ENCODE results near the gene TMPRSS13.

The TMPRSS13 gene

GRCh38 chr11:117907276-117908108 is 21.7 kb downstream of the TMPRSS13 start (continued):
- TF ChIP-seq ZNF518A (tag by site-specific recombination; conservative IDR thresholded peaks at IDR 0.05; ENCODE audit: low read depth) (no peak), SETDB1 (IDR thresholded peaks at IDR 0.05; ENCODE audit: insufficient read length, low read length) (no peak), KLF16 (tag by site-specific recombination; IDR thresholded peaks at IDR 0.05) (peak; percentile 77), ZNF404 (tag by site-specific recombination; IDR thresholded peaks at IDR 0.05) (no peak), ZBTB20 (tag by site-specific recombination; IDR thresholded peaks at IDR 0.05) (no peak), ZNF2 (tag by site-specific recombination; IDR thresholded peaks at IDR 0.05) (peak; percentile 31; the same call in 1 of the 2 replicates), TRIM28 (IDR thresholded peaks at IDR 0.05; ENCODE audit: borderline replicate concordance, low read length) (peak; percentile 47; the same call in 1 of the 2 replicates)

GRCh38 chr11:117906710-117907109 is 22.5 kb downstream of the TMPRSS13 start:
- Histone ChIP-seq H3K36me3 (ENCODE audit: control insufficient read depth in 2 of 2, insufficient read depth in 1 of 2, low read length in 2 of 2) (no peaks in the 10 kb centered on the region), H3K27ac (ENCODE audit: extremely low read depth, low read depth, low read length) (no peak overlapping the region), H3K4me1 (ENCODE audit: control insufficient read depth, insufficient read depth, low read length) (no peaks in the 10 kb centered on the region), H3K9me3 (ENCODE audit: control insufficient read depth, insufficient read depth, low read depth, low read length) (no peaks in the 10 kb centered on the region), H3K4me3 (ENCODE audit: low read depth, low read length) (no peak overlapping the region)
- ChIA-PET POLR2A (interaction anchor here (0.8 to 1.3 kb wide), 4 partner anchors 29 to 40 kb away, joined by 3 to 9 read pairs (median 4); partner anchors contain the start of gene FXYD6), CTCF (interaction anchor here (0.6 to 2.3 kb wide), 5 partner anchors 10 to 710 kb away, joined by 3 to 16 read pairs (median 3); no protein-coding TSS in a partner anchor)
- TF ChIP-seq PRDM1 (tag by site-specific recombination; IDR thresholded peaks at IDR 0.05) = peak; percentile 30; the same call in 1 of the 2 replicates
- TF ChIP-seq ZNF558 (tag by site-specific recombination; IDR thresholded peaks at IDR 0.05) = no peak

GRCh38 chr11:117906126-117906525 is 23.1 kb downstream of the TMPRSS13 start:
- ChIA-PET CTCF (interaction anchor here (0.6 to 2.3 kb wide), 4 partner anchors 25 to 84 kb away, joined by 3 to 16 read pairs (median 4); no protein-coding TSS in a partner anchor), POLR2A (no interaction called here)
- H3K36me3 ChIP-seq (ENCODE audit: control insufficient read depth in 2 of 2, insufficient read depth in 1 of 2, low read length in 2 of 2) = no peaks in the 10 kb centered on the region
- no peak overlapping the region for H3K4me3 ChIP-seq (ENCODE audit: low read depth, low read length)
- TF ChIP-seq ZNF837 (tag by site-specific recombination; IDR thresholded peaks at IDR 0.05) (no peak), ZNF169 (tag by site-specific recombination; IDR thresholded peaks at IDR 0.05) (no peak), ZNF747 (tag by site-specific recombination; IDR thresholded peaks at IDR 0.05) (no peak), ZNF248 (tag by site-specific recombination; IDR thresholded peaks at IDR 0.05) (no peak), ZNF184 (tag by site-specific recombination; IDR thresholded peaks at IDR 0.05) (no peak), ZNF423 (tag by site-specific recombination; IDR thresholded peaks at IDR 0.05) (no peak), GLIS1 (tag by site-specific recombination; IDR thresholded peaks at IDR 0.05) (no peak)
- no peak overlapping the region for H3K27ac ChIP-seq (ENCODE audit: extremely low read depth, low read depth, low read length)
- H3K4me1 ChIP-seq (ENCODE audit: control insufficient read depth, insufficient read depth, low read length) = no peaks in the 10 kb centered on the region
- H3K9me3 ChIP-seq (ENCODE audit: control insufficient read depth, insufficient read depth, low read depth, low read length) = no peaks in the 10 kb centered on the region

Measured in HEK293 (cell line).